Panc1 (cell line): ENCODE measurements around the gene GDF7. TPM values are rescaled to one million over a fixed set of nuclear protein-coding genes. Genes with fewer than 3 reads are reported as not detected.

Source experiments
- ATAC-seq: fragments of 200-7000 bp; cut with Tn5 transposase; 2 replicates; pipeline ENCODE4 v1.9.1; 2020; ENCODE audit warnings: mild to moderate bottlenecking, moderate library complexity
- BruUV-seq: library from RNA; stranded (reverse); fragments of 400-500 nt; replicated peaks from 2 replicates; lab custom pipeline; 2021; lab: Mats Ljungman, UMichigan
- CTCF ChIA-PET: fragments of 300-600 bp; sonication (Branson Sonifier 250); formaldehyde crosslinking; loops from one replicate; lab custom pipeline; 2022; ENCODE audit warnings: antibody characterized with exemption; lab: Charles Lee
- POLR2A ChIA-PET: fragments of 300-600 bp; sonication (Branson Sonifier 250); formaldehyde crosslinking; loops from one replicate; lab custom pipeline; 2022; ENCODE audit warnings: antibody characterized with exemption; lab: Charles Lee
- DNase-seq: peaks from one replicate; pipeline ENCODE4 v3.0.0-alpha.2; 2010; ENCODE audit warnings: low read depth, low spot score
- H3K27ac ChIP-seq: 2 replicates; pipeline ENCODE4 v1.5.1; 2011; ENCODE audit warnings: mild to moderate bottlenecking, low read length, inconsistent platforms
- H3K27me3 ChIP-seq: fragments of 200-500 bp; sonication (Bioruptor generic); 2 replicates; pipeline ENCODE4 v1.6.0; 2014; ENCODE audit warnings: low read length, inconsistent platforms; ENCODE audit not compliant: control insufficient read depth, insufficient read depth
- H3K36me3 ChIP-seq: fragments of 200-500 bp; sonication (Bioruptor generic); 2 replicates; pipeline ENCODE4 v1.5.1; 2014; ENCODE audit warnings: inconsistent platforms, mild to moderate bottlenecking, low read length, moderate library complexity; ENCODE audit not compliant: control insufficient read depth, insufficient read depth
- H3K4me1 ChIP-seq: 2 replicates; pipeline ENCODE4 v1.5.1; 2011; ENCODE audit warnings: inconsistent platforms, mild to moderate bottlenecking, low read length, moderate library complexity; ENCODE audit not compliant: control insufficient read depth, insufficient read depth
- H3K4me3 ChIP-seq, 2 experiments: 2 replicates each; pipeline ENCODE4 v1.5.1; 2011 to 2012; ENCODE audit warnings: low read depth in 2 of 2, low read length in 2 of 2, mild to moderate bottlenecking in 2 of 2, inconsistent platforms in 1 of 2, moderate library complexity in 1 of 2
- H3K9me3 ChIP-seq: fragments of 200-500 bp; sonication (Bioruptor generic); 2 replicates; pipeline ENCODE4 v1.5.1; 2014; ENCODE audit warnings: low read depth, mild to moderate bottlenecking, inconsistent platforms, low read length, moderate library complexity; ENCODE audit not compliant: control insufficient read depth, insufficient read depth
- POLR2AphosphoS5 ChIP-seq: IDR thresholded peaks from 2 replicates; pipeline ENCODE4 v1.6.1; 2012; ENCODE audit warnings: mild to moderate bottlenecking, low read depth, low read length, moderate library complexity
- SIN3A ChIP-seq: IDR thresholded peaks from 2 replicates; pipeline ENCODE4 v1.6.1; 2012; ENCODE audit warnings: low read depth, mild to moderate bottlenecking, low read length, moderate library complexity, borderline replicate concordance; ENCODE audit not compliant: insufficient read depth
- TCF7L2 ChIP-seq: IDR thresholded peaks from 2 replicates; pipeline ENCODE4 v1.6.1; 2011; ENCODE audit warnings: mild to moderate bottlenecking, low read depth, low read length, inconsistent platforms
- in situ Hi-C: cut with HindIII; loops from 2 replicates; pipeline ENCODE4 v1.10.0; 2016; ENCODE audit warnings: low sequenced_read_pairs, low pct_unique_long_range_greater_than_20kb
- intact Hi-C: fragments of 100-400 bp; cut with micrococcal nuclease; formaldehyde crosslinking; loops from one replicate; pipeline ENCODE4 v1.10.0; 2022; ENCODE audit not compliant: unreplicated experiment
- total RNA-seq: library from RNA; stranded (reverse); gene quantifications from one replicate; pipeline ENCODE4 v1.2.1, GENCODE V29; 2021; ENCODE audit not compliant: unreplicated experiment
- TF ChIP-seq, protein P1 (sequence below): fragments of 450-650 bp; IDR thresholded peaks from 2 replicates; pipeline ENCODE4 v1.5.1; 2017; ENCODE audit warnings: mild to moderate bottlenecking
- TF ChIP-seq, protein P2 (sequence below), 2 experiments: IDR thresholded peaks; 2 replicates each; pipeline ENCODE4 v1.6.1; 2011 to 2012; ENCODE audit warnings: low read depth in 2 of 2, control low read depth in 1 of 2, low read length in 1 of 2, mild to moderate bottlenecking in 1 of 2, moderate library complexity in 1 of 2; ENCODE audit not compliant: insufficient read depth in 1 of 2

GDF7 gene
- total RNA-seq, 1 experiment from 2014 or later, result not detected

DNA sequence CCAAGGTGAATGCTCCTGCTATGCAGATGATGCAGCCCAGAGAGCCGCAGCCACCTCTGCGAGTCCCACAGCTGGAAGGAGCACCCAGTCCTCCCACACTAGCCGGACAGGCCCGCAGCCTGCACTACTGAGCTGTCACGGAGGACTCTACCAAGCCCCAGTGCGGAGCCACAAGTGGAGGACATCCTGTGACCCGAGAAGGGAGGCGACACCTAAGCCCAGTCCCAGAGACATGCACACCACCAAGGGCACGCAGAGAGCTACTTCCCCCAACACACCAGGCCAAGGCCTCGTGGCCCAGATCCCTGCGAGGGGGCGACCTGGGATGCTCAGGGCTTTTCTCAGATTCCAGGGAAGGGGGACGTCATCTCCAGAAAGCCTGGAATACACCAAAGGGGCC is 28.9 kb upstream of the GDF7 start:
- TF ChIP-seq, protein P1, sequence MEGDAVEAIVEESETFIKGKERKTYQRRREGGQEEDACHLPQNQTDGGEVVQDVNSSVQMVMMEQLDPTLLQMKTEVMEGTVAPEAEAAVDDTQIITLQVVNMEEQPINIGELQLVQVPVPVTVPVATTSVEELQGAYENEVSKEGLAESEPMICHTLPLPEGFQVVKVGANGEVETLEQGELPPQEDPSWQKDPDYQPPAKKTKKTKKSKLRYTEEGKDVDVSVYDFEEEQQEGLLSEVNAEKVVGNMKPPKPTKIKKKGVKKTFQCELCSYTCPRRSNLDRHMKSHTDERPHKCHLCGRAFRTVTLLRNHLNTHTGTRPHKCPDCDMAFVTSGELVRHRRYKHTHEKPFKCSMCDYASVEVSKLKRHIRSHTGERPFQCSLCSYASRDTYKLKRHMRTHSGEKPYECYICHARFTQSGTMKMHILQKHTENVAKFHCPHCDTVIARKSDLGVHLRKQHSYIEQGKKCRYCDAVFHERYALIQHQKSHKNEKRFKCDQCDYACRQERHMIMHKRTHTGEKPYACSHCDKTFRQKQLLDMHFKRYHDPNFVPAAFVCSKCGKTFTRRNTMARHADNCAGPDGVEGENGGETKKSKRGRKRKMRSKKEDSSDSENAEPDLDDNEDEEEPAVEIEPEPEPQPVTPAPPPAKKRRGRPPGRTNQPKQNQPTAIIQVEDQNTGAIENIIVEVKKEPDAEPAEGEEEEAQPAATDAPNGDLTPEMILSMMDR, result no peak
- TF ChIP-seq TCF7L2 (no peak), SIN3A (no peak), POLR2AphosphoS5 (no peak)
- TF ChIP-seq, protein P2, sequence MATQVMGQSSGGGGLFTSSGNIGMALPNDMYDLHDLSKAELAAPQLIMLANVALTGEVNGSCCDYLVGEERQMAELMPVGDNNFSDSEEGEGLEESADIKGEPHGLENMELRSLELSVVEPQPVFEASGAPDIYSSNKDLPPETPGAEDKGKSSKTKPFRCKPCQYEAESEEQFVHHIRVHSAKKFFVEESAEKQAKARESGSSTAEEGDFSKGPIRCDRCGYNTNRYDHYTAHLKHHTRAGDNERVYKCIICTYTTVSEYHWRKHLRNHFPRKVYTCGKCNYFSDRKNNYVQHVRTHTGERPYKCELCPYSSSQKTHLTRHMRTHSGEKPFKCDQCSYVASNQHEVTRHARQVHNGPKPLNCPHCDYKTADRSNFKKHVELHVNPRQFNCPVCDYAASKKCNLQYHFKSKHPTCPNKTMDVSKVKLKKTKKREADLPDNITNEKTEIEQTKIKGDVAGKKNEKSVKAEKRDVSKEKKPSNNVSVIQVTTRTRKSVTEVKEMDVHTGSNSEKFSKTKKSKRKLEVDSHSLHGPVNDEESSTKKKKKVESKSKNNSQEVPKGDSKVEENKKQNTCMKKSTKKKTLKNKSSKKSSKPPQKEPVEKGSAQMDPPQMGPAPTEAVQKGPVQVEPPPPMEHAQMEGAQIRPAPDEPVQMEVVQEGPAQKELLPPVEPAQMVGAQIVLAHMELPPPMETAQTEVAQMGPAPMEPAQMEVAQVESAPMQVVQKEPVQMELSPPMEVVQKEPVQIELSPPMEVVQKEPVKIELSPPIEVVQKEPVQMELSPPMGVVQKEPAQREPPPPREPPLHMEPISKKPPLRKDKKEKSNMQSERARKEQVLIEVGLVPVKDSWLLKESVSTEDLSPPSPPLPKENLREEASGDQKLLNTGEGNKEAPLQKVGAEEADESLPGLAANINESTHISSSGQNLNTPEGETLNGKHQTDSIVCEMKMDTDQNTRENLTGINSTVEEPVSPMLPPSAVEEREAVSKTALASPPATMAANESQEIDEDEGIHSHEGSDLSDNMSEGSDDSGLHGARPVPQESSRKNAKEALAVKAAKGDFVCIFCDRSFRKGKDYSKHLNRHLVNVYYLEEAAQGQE (IDR thresholded peaks at IDR 0.05; ENCODE audit: insufficient read depth in 1 of 2, low read depth in 2 of 2, low read length in 1 of 2), result no peak
- DNase-seq, result no peak
- in situ Hi-C loops (loop anchor here (25.0 kb wide), 1 partner anchor 201 kb away; the partner anchor contains the start of gene RHOB), intact Hi-C loops (no loop called here)
- no peak for ATAC-seq
- POLR2A ChIA-PET, result no interaction called here
- Histone ChIP-seq H3K27ac (no peak overlapping the region), H3K27me3 (no peaks in the 10 kb centered on the region), H3K4me1 (no peaks in the 10 kb centered on the region; the same call in 1 of the 2 replicates), H3K36me3 (no peaks in the 10 kb centered on the region; the same call in 1 of the 2 replicates), H3K9me3 (no peaks in the 10 kb centered on the region), H3K4me3 (no peak overlapping the region)
- no TSS peak for BruUV-seq
- CTCF ChIA-PET, result interaction anchor here (0.5 to 0.6 kb wide), 2 partner anchors 194 to 231 kb away, joined by 8 to 17 read pairs; no protein-coding TSS in a partner anchor

DNA sequence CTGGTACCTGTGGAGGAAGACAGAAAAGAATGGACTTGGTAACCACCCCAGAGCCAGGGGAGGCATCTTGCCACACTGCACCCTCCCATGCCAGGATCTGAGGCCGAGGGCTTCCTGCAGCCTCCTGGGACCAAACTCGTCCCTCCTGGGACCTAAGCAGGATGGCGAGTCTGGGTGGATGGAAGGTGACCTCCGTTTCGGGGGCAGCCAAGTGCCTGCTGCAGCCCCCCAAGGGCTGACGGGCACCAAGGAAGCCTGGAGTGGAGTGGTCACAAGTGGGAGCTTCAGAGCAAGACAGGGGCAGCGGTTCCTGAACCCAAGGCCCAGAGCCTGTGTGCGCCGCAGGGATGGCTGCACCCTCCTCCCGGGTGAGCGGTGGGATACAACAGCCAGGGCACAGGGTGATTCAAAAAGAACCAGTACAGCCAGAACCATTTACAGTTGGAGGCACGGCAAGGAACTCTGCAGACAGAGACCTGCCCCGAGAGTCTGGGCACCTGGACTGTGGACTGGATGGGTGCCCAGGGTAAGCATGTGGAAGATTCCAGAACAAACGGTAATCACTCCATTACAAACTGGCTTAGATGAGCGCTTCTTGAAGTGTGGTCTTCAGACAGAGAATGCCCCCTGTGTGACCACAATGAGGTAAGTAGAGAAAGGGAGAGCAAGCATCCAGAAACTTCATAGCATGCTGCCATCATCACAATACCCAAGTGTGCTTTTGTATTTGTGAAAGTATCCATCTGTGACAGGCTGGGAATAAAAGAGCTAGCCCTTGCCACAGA is 28.1 kb upstream of the GDF7 start:
- intact Hi-C loops, result no loop called here
- POLR2A ChIA-PET, result no interaction called here
- in situ Hi-C loops, result loop anchor here (25.0 kb wide), 1 partner anchor 202 kb away; the partner anchor contains the start of gene RHOB

More for the DNA sequence above, 28.1 kb upstream of the GDF7 start:
- Histone ChIP-seq H3K9me3 (no peaks in the 10 kb centered on the region), H3K4me1 (no peaks in the 10 kb centered on the region; the same call in 1 of the 2 replicates), H3K4me3 (no peak overlapping the region), H3K27ac (no peak overlapping the region), H3K36me3 (no peaks in the 10 kb centered on the region; the same call in 1 of the 2 replicates), H3K27me3 (no peaks in the 10 kb centered on the region)
- no TSS peak for BruUV-seq
- TF ChIP-seq, protein P1, result no peak
- TF ChIP-seq, protein P2 (IDR thresholded peaks at IDR 0.05; ENCODE audit: insufficient read depth in 1 of 2, low read depth in 2 of 2, low read length in 1 of 2), result no peak
- TF ChIP-seq SIN3A (no peak), TCF7L2 (no peak)
- no peak for ATAC-seq
- DNase-seq, result no peak
- CTCF ChIA-PET, result no interaction called here
